HCT116 (cell line): ENCODE measurements around the gene EGFR. TPM values are rescaled to one million over a fixed set of nuclear protein-coding genes. Genes with fewer than 3 reads are reported as not detected.

Source experiments
- ATAC-seq: fragments of 200-7000 bp; cut with Tn5 transposase; 2 replicates; pipeline ENCODE4 v1.9.1; 2020; ENCODE audit warnings: mild to moderate bottlenecking, moderate library complexity
- BruUV-seq: library from RNA; stranded (reverse); fragments of 400-500 nt; replicated peaks from 2 replicates; lab custom pipeline; 2021; lab: Mats Ljungman, UMichigan
- CTCF ChIA-PET: fragments of 300-600 bp; sonication (Branson Sonifier 250); formaldehyde crosslinking; loops from one replicate; lab custom pipeline; 2021; ENCODE audit warnings: antibody characterized with exemption; lab: Charles Lee
- POLR2A ChIA-PET: fragments of 300-600, 350-600 bp; sonication (Branson Sonifier 250); formaldehyde crosslinking; loops from one replicate; lab custom pipeline; 2021; ENCODE audit warnings: antibody characterized with exemption; lab: Charles Lee
- RAD21 ChIA-PET, 2 experiments: fragments of 300-600 bp; sonication (Branson Sonifier 250); formaldehyde crosslinking; loops; one replicate each; lab custom pipeline; 2023; ENCODE audit warnings: low total read pairs in 2 of 2; ENCODE audit not compliant: uncharacterized antibody in 2 of 2, unreplicated experiment in 2 of 2, low non-redundant PET in 1 of 2; lab: Charles Lee
- DNase-seq: peaks from one replicate; pipeline ENCODE4 v3.0.0-alpha.2; 2010; ENCODE audit warnings: low read depth, low spot score
- H2AFZ ChIP-seq: fragments of 200-600 bp; shearing (Covaris generic), sonication (generic); 2 replicates; pipeline ENCODE4 v1.6.1; 2017; ENCODE audit warnings: low read depth, mixed run types, mixed read lengths, antibody characterized with exemption, low read length; ENCODE audit not compliant: poor library complexity, severe bottlenecking
- H3K27ac ChIP-seq: 2 replicates; pipeline ENCODE4 v1.5.1; 2012; ENCODE audit warnings: low read depth, low read length
- H3K27me3 ChIP-seq: fragments of 200-600 bp; sonication (generic); 2 replicates; pipeline ENCODE4 v1.6.1; 2016; ENCODE audit warnings: mixed run types, low read length, mixed read lengths; ENCODE audit not compliant: insufficient read depth
- H3K36me3 ChIP-seq, 2 experiments: fragments of 200-500 bp in 1 of 2; fragments of 200-600 bp in 1 of 2; sonication (Bioruptor generic) in 1 of 2; sonication (generic) in 1 of 2; 2 replicates each; pipeline versions ENCODE4 v1.5.1 to v1.6.1; 2014 to 2016; ENCODE audit warnings: low read length in 2 of 2, inconsistent platforms in 1 of 2, mixed read lengths in 1 of 2, mixed run types in 1 of 2; ENCODE audit not compliant: insufficient read depth in 2 of 2, control insufficient read depth in 1 of 2
- H3K4me1 ChIP-seq, 2 experiments: fragments of 200-600 bp in 1 of 2; sonication (generic) in 1 of 2; 2 replicates each; pipeline versions ENCODE4 v1.5.1 to v1.6.1; 2012 to 2017; ENCODE audit warnings: low read length in 2 of 2, inconsistent platforms in 1 of 2, mild to moderate bottlenecking in 1 of 2, mixed read lengths in 1 of 2, mixed run types in 1 of 2, moderate library complexity in 1 of 2; ENCODE audit not compliant: insufficient read depth in 2 of 2, control insufficient read depth in 1 of 2
- H3K4me2 ChIP-seq: fragments of 200-600 bp; sonication (generic); 2 replicates; pipeline ENCODE4 v1.6.1; 2017; ENCODE audit warnings: mixed run types, low read length, mixed read lengths
- H3K4me3 ChIP-seq, 2 experiments: fragments of 200-600 bp in 1 of 2; sonication (generic) in 1 of 2; replicated peaks in 1 of 2; 2 replicates each; pipeline ENCODE4 v1.5.1; 2011 to 2016; ENCODE audit warnings: low read length in 2 of 2, control low read depth in 1 of 2, low read depth in 1 of 2, mild to moderate bottlenecking in 1 of 2, mixed read lengths in 1 of 2, mixed run types in 1 of 2
- H3K79me2 ChIP-seq: fragments of 200-600 bp; sonication (generic); 2 replicates; pipeline ENCODE4 v1.6.1; 2017; ENCODE audit warnings: mild to moderate bottlenecking, mixed run types, low read length, moderate library complexity, mixed read lengths; ENCODE audit not compliant: insufficient read depth
- H3K9ac ChIP-seq: fragments of 200-600 bp; sonication (generic); 2 replicates; pipeline ENCODE4 v1.6.1; 2016; ENCODE audit warnings: low read length, mixed read lengths
- H3K9me2 ChIP-seq: fragments of 200-600 bp; sonication (generic), shearing (Covaris generic); 2 replicates; pipeline ENCODE4 v1.6.1; 2017; ENCODE audit warnings: mixed run types, mild to moderate bottlenecking, moderate library complexity; ENCODE audit not compliant: insufficient read depth
- H3K9me3 ChIP-seq, 2 experiments: fragments of 200-500 bp in 1 of 2; fragments of 200-600 bp in 1 of 2; sonication (Bioruptor generic) in 1 of 2; sonication (generic) in 1 of 2; 2 replicates each; pipeline ENCODE4 v1.6.1; 2014 to 2017; ENCODE audit warnings: low read length in 2 of 2, mixed read lengths in 2 of 2, inconsistent platforms in 1 of 2, low read depth in 1 of 2, mild to moderate bottlenecking in 1 of 2, mixed run types in 1 of 2, moderate library complexity in 1 of 2; ENCODE audit not compliant: control insufficient read depth in 1 of 2, insufficient read depth in 1 of 2
- H4K20me1 ChIP-seq: fragments of 200-600 bp; sonication (generic), shearing (Covaris generic); 2 replicates; pipeline ENCODE4 v1.6.1; 2017; ENCODE audit warnings: mixed run types, mild to moderate bottlenecking, moderate library complexity; ENCODE audit not compliant: insufficient read depth
- CBX3 ChIP-seq: IDR thresholded peaks from 2 replicates; pipeline ENCODE4 v1.6.1; 2012; ENCODE audit warnings: low read depth
- CEBPB ChIP-seq: IDR thresholded peaks from 2 replicates; pipeline ENCODE4 v1.6.1; 2012; ENCODE audit warnings: low read depth
- EGR1 ChIP-seq: IDR thresholded peaks from 2 replicates; pipeline ENCODE4 v1.6.1; 2012; ENCODE audit warnings: low read depth
- ELF1 ChIP-seq: IDR thresholded peaks from 2 replicates; pipeline ENCODE4 v1.6.1; 2012; ENCODE audit warnings: low read depth, borderline replicate concordance
- EZH2 ChIP-seq: fragments of 200-600 bp; sonication (generic); IDR thresholded peaks from 2 replicates; pipeline ENCODE4 v1.6.1; 2017; ENCODE audit warnings: antibody characterized with exemption, mixed run types
- EZH2phosphoT487 ChIP-seq: fragments of 200-600 bp; IDR thresholded peaks from 2 replicates; pipeline ENCODE4 v1.6.1; 2018; ENCODE audit warnings: antibody characterized with exemption, borderline replicate concordance
- FOSL1 ChIP-seq: IDR thresholded peaks from 2 replicates; pipeline ENCODE4 v1.6.1; 2012; ENCODE audit warnings: low read depth
- POLR2A ChIP-seq: IDR thresholded peaks from 2 replicates; pipeline ENCODE4 v1.7.0; 2011; ENCODE audit warnings: borderline replicate concordance; ENCODE audit not compliant: insufficient read depth, insufficient read length; ENCODE audit errors: extremely low read depth
- SIN3A ChIP-seq: IDR thresholded peaks from 2 replicates; pipeline ENCODE4 v1.6.1; 2012; ENCODE audit warnings: low read depth
- SP1 ChIP-seq: IDR thresholded peaks from 2 replicates; pipeline ENCODE4 v1.6.1; 2012; ENCODE audit warnings: low read depth
- SRF ChIP-seq: IDR thresholded peaks from 2 replicates; pipeline ENCODE4 v1.6.1; 2012; ENCODE audit warnings: low read depth
- TCF7L2 ChIP-seq: IDR thresholded peaks from 2 replicates; pipeline ENCODE4 v1.7.0; 2011; ENCODE audit warnings: borderline replicate concordance, inconsistent platforms; ENCODE audit not compliant: insufficient read depth, insufficient read length; ENCODE audit errors: extremely low read depth
- YY1 ChIP-seq: IDR thresholded peaks from 2 replicates; pipeline ENCODE4 v1.6.1; 2011; ENCODE audit warnings: low read length, low read depth, moderate library complexity, mild to moderate bottlenecking; ENCODE audit not compliant: insufficient replicate concordance; ENCODE audit errors: extremely low read depth
- ZNF274 ChIP-seq: fragments of 200-500 bp; sonication (Bioruptor generic); IDR thresholded peaks from 2 replicates; pipeline ENCODE4 v1.6.1; 2014; ENCODE audit warnings: mild to moderate bottlenecking, low read depth, low read length, inconsistent platforms
- intact Hi-C: fragments of 100-400 bp; cut with micrococcal nuclease; formaldehyde crosslinking; loops from 2 replicates; pipeline ENCODE4 v1.10.0; 2022
- total RNA-seq: library from RNA; stranded (reverse); gene quantifications from one replicate; pipeline ENCODE4 v1.2.1, GENCODE V29; 2021; ENCODE audit not compliant: unreplicated experiment
- TF ChIP-seq, protein P1 (sequence below): IDR thresholded peaks from 2 replicates; pipeline ENCODE4 v1.6.1; 2011; ENCODE audit warnings: mild to moderate bottlenecking, low read length, moderate library complexity; ENCODE audit not compliant: insufficient replicate concordance; ENCODE audit errors: extremely low read depth
- TF ChIP-seq, protein P2 (sequence below): IDR thresholded peaks from 2 replicates; pipeline ENCODE4 v1.6.1; 2012

EGFR gene
- total RNA-seq, 1 experiment from 2014 or later: 71.5 TPM

DNA sequence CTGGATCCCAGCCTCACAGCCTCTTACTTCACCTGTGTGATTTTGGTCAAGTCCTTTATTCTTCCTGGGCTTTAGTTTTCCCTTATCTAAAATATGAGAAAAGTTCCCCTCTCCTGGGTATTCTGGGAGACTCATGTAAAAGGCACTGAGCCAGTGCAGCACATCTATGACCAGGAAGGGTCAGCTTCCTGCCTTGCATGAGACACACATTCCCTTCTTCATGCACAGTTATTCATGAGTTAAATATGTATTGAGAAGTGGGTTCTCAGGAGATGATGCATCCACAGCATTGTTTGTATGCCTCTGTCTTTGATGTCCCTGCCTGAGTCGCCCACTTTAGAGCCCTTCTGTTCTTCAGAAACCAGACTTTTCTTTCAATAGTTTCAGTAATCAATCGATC lies 33.3 kb downstream of the EGFR start:
- TF ChIP-seq SIN3A (no peak), CBX3 (no peak), EGR1 (no peak), SP1 (no peak), CEBPB (no peak), FOSL1 (no peak), POLR2A (no peak), SRF (no peak), EZH2 (no peak), ZNF274 (no peak), YY1 (no peak), EZH2phosphoT487 (no peak)
- Histone ChIP-seq H3K4me3 (no peak overlapping the region), H3K4me2 (peak overlapping the region; percentile 16; the same call in 1 of the 2 replicates), H3K4me1 (peaks cover 2 to 65% of the 10 kb centered on the region in 2 experiments), H3K9me3 (no peaks in the 10 kb centered on the region), H3K36me3 (no peaks in the 10 kb centered on the region; a peak in 1 of 4 replicates), H3K79me2 (peaks cover 94% of the 10 kb centered on the region), H3K9me2 (no peaks in the 10 kb centered on the region), H4K20me1 (no peaks in the 10 kb centered on the region), H2AFZ (no peak overlapping the region), H3K27ac (no peak overlapping the region), H3K9ac (no peak overlapping the region), H3K27me3 (no peaks in the 10 kb centered on the region)
- no TSS peak for BruUV-seq
- POLR2A ChIA-PET: no interaction called here
- intact Hi-C loops: no loop called here
- RAD21 ChIA-PET: no interaction called here
- peak; percentile 62; the same call in 1 of the 2 replicates for ATAC-seq
- DNase-seq: no peak
- CTCF ChIA-PET: no interaction called here

DNA sequence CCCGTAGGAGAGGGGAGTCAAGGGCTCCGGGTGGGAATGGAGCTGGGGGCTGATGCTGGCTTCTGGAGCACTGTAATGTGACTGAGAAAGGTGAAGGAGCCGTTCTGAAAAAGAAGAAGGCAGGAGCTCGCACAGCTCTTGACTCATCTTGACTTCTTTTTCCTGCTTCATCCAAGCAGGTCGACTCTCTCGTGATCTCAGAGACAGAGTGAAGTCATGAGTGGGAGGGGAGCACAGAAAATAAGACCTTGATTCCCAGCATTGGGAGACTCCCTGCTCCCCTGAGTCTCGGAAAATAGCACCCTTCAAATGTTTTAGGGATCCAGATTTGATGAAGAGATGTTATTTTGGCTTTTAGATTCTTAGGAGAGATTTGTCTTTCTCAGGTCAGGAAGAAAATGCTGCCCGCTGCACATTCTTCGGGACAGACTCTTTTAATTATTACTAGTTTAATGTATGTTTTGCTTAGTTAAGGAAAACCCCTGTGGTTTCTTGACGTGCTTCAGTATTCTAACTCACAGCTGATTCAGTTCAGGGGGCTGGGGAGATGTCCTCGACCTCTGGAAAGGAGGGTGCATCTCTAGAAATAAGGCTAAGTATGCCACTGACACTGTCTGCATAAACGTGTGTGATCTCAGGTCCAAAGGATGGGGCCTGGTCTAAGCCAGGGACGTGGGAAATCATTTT lies 34.1 kb downstream of the EGFR start:
- Histone ChIP-seq H3K79me2 (peaks cover 96% of the 10 kb centered on the region), H3K4me1 (peaks cover 2 to 65% of the 10 kb centered on the region in 2 experiments), H3K4me2 (no peak overlapping the region; the same call in 1 of the 2 replicates), H3K9me3 (no peaks in the 10 kb centered on the region), H3K27me3 (no peaks in the 10 kb centered on the region), H3K36me3 (no peaks in the 10 kb centered on the region; a peak in 1 of 4 replicates), H2AFZ (no peak overlapping the region), H3K4me3 (no peak overlapping the region), H3K27ac (no peak overlapping the region), H4K20me1 (no peaks in the 10 kb centered on the region), H3K9ac (no peak overlapping the region), H3K9me2 (no peaks in the 10 kb centered on the region)
- RAD21 ChIA-PET: no interaction called here
- BruUV-seq: no TSS peak
- no peak for ATAC-seq
- POLR2A ChIA-PET: interaction anchor here (0.8 kb wide), 1 partner anchor 12 kb away, joined by 3 read pairs; no protein-coding TSS in a partner anchor
- intact Hi-C loops: no loop called here
- CTCF ChIA-PET: no interaction called here
- DNase-seq: no peak
- TF ChIP-seq CEBPB (no peak), SP1 (no peak), SIN3A (no peak), ELF1 (no peak), EZH2phosphoT487 (no peak), EGR1 (no peak), ZNF274 (no peak), EZH2 (no peak), TCF7L2 (no peak), CBX3 (no peak)
- TF ChIP-seq, protein P1, sequence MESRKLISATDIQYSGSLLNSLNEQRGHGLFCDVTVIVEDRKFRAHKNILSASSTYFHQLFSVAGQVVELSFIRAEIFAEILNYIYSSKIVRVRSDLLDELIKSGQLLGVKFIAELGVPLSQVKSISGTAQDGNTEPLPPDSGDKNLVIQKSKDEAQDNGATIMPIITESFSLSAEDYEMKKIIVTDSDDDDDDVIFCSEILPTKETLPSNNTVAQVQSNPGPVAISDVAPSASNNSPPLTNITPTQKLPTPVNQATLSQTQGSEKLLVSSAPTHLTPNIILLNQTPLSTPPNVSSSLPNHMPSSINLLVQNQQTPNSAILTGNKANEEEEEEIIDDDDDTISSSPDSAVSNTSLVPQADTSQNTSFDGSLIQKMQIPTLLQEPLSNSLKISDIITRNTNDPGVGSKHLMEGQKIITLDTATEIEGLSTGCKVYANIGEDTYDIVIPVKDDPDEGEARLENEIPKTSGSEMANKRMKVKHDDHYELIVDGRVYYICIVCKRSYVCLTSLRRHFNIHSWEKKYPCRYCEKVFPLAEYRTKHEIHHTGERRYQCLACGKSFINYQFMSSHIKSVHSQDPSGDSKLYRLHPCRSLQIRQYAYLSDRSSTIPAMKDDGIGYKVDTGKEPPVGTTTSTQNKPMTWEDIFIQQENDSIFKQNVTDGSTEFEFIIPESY: no peak
- TF ChIP-seq, protein P2, sequence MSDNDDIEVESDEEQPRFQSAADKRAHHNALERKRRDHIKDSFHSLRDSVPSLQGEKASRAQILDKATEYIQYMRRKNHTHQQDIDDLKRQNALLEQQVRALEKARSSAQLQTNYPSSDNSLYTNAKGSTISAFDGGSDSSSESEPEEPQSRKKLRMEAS: no peak
